ENCODE results near the gene CRYBG3. TPM values are rescaled to one million over a fixed set of nuclear protein-coding genes. Genes with fewer than 3 reads are reported as not detected.

Gene CRYBG3
- total and polyA plus RNA-seq, 2 of the 13 experiments (the other 11 are each of a cell fraction or from before 2014, with no cell fraction given): 3.8 to 15.9 TPM

GRCh38 chr3:97883736-97884135 is 61.9 kb downstream of the CRYBG3 start:
- in situ Hi-C loops (cut with HindIII; ENCODE audit: extremely low pct_ligation_motif_present, low pct_unique_long_range_greater_than_20kb): no loop called here
- Histone ChIP-seq H3K9ac (ENCODE audit: insufficient read depth, low read depth, low read length) (no peak overlapping the region), H3K4me3 (replicated peaks in 1 of 3; ENCODE audit: insufficient read depth in 1 of 3, low read depth in 2 of 3, low read length in 3 of 3) (no peak overlapping the region), H2AFZ (ENCODE audit: low read length) (no peak overlapping the region), H3K4me1 (ENCODE audit: insufficient read depth, low read length) (no peaks in the 10 kb centered on the region), H4K20me1 (ENCODE audit: insufficient read depth, low read length) (no peaks in the 10 kb centered on the region), H3K9me3 (ENCODE audit: low read length) (no peaks in the 10 kb centered on the region), H3K4me2 (ENCODE audit: low read depth, low read length) (no peak overlapping the region), H3K27ac (ENCODE audit: extremely low read length, insufficient read depth, low read length) (no peak overlapping the region), H3K79me2 (ENCODE audit: insufficient read depth, low read length) (no peaks in the 10 kb centered on the region), H3K27me3 (ENCODE audit: control insufficient read depth in 1 of 2, insufficient read depth in 2 of 2, low read length in 2 of 2) (no peaks in the 10 kb centered on the region), H3K36me3 (replicated peaks in 1 of 2; ENCODE audit: control insufficient read depth in 1 of 2, insufficient read depth in 2 of 2, low read length in 2 of 2) (peaks cover 1 to 26% of the 10 kb centered on the region in 2 experiments; a peak in 3 of 5 replicates)
- ChIA-PET POLR2A (no interaction called here), CTCF (ENCODE audit: low intra/inter-chr PET ratio, low total read pairs) (no interaction called here)
- WGBS (ENCODE audit: low lambda C conversion rate): 96% methylated on average over 4 of the region's 4 CpGs
- TF ChIP-seq MIXL1 (CRISPR knock-in tag; IDR thresholded peaks at IDR 0.05) (no peak), HNRNPH1 (optimal IDR thresholded peaks at IDR 0.05; ENCODE audit: low read depth, low read length) (no peak), ZNF331 (CRISPR knock-in tag; IDR thresholded peaks at IDR 0.05) (no peak), E2F2 (CRISPR knock-in tag; IDR thresholded peaks at IDR 0.05; ENCODE audit: borderline replicate concordance) (no peak), IKZF5 (CRISPR knock-in tag; IDR thresholded peaks at IDR 0.05) (no peak)
- no peak for FAIRE-seq
- DNase-seq (ENCODE audit: low spot score): no peak
- no peak for ATAC-seq
- no TSS peak for BruUV-seq (replicated peaks)
- intact Hi-C loops (cut with micrococcal nuclease; ENCODE audit: unreplicated experiment): no loop called here

GRCh38 chr3:97884586-97885123 is 62.8 kb downstream of the CRYBG3 start:
- H4K20me1 ChIP-seq (ENCODE audit: insufficient read depth, low read length): no peaks in the 10 kb centered on the region
- in situ Hi-C loops (cut with HindIII; ENCODE audit: extremely low pct_ligation_motif_present, low pct_unique_long_range_greater_than_20kb): no loop called here
- no peaks in the 10 kb centered on the region for H3K9me3 ChIP-seq (ENCODE audit: low read length)
- H3K4me3 ChIP-seq (replicated peaks in 1 of 3; ENCODE audit: insufficient read depth in 1 of 3, low read depth in 2 of 3, low read length in 3 of 3): no peak overlapping the region
- no peak for ATAC-seq
- no peak for DNase-seq (ENCODE audit: low spot score)
- H2AFZ ChIP-seq (ENCODE audit: low read length): no peak overlapping the region
- FAIRE-seq: no peak
- H3K79me2 ChIP-seq (ENCODE audit: insufficient read depth, low read length): no peaks in the 10 kb centered on the region
- no peaks in the 10 kb centered on the region for H3K4me1 ChIP-seq (ENCODE audit: insufficient read depth, low read length)
- ChIA-PET POLR2A (no interaction called here), CTCF (ENCODE audit: low intra/inter-chr PET ratio, low total read pairs) (no interaction called here)
- BruUV-seq (replicated peaks): no TSS peak
- H3K4me2 ChIP-seq (ENCODE audit: low read depth, low read length): no peak overlapping the region
- H3K36me3 ChIP-seq (replicated peaks in 1 of 2; ENCODE audit: control insufficient read depth in 1 of 2, insufficient read depth in 2 of 2, low read length in 2 of 2): peaks cover 1 to 28% of the 10 kb centered on the region in 2 experiments; a peak in 3 of 5 replicates
- H3K27me3 ChIP-seq (ENCODE audit: control insufficient read depth in 1 of 2, insufficient read depth in 2 of 2, low read length in 2 of 2): no peaks in the 10 kb centered on the region
- no peak for TF ChIP-seq SYNCRIP (IDR thresholded peaks at IDR 0.05; ENCODE audit: insufficient read depth, low read depth, low read length)
- TF ChIP-seq MED13 (CRISPR knock-in tag; IDR thresholded peaks at IDR 0.05): no peak
- no peak for TF ChIP-seq PCBP1 (IDR thresholded peaks at IDR 0.05; ENCODE audit: borderline replicate concordance, low read depth, low read length)
- TF ChIP-seq ZNF713 (CRISPR knock-in tag; IDR thresholded peaks at IDR 0.05): no peak
- no peak for TF ChIP-seq ZNF367 (CRISPR knock-in tag; IDR thresholded peaks at IDR 0.05; ENCODE audit: borderline replicate concordance)
- no peak overlapping the region for H3K9ac ChIP-seq (ENCODE audit: insufficient read depth, low read depth, low read length)
- intact Hi-C loops (cut with micrococcal nuclease; ENCODE audit: unreplicated experiment): no loop called here
- 88% methylated on average over 2 of the region's 2 CpGs for WGBS (ENCODE audit: low lambda C conversion rate)
- H3K27ac ChIP-seq (ENCODE audit: extremely low read length, insufficient read depth, low read length): no peak overlapping the region
